Thoracic aorta (tissue), 2 donors: ENCODE data around the gene VSIG10. TPM values are rescaled to one million over a fixed set of nuclear protein-coding genes. Genes with fewer than 3 reads are reported as not detected.
"Not testable (repeated sequence)": the region's sequence is repeated elsewhere in the genome, so short reads cannot be mapped to it uniquely, and the experiment has no call there.

ENCODE experiments used
- ATAC-seq: fragments of 150-250 bp; one replicate; pipeline ENCODE4 v1.8.0; 2017; ENCODE audit warnings: low read depth; ENCODE audit not compliant: insufficient number of reproducible peaks, low FRiP score
- DNase-seq: peaks from one replicate; pipeline ENCODE4 v3.0.0-alpha.2; 2020; ENCODE audit warnings: low spot score
- H3K27ac ChIP-seq, 2 donors: fragments of 200-600 bp; sonication (generic); 1 replicate in 1 of 2; 2 replicates in 1 of 2; pipeline ENCODE4 v1.5.1; 2016; ENCODE audit warnings: mild to moderate bottlenecking in 2 of 2, moderate library complexity in 2 of 2
- H3K27me3 ChIP-seq: fragments of 200-600 bp; sonication (generic); replicated peaks from 2 replicates; pipeline ENCODE4 v1.6.0; 2016; ENCODE audit warnings: mild to moderate bottlenecking; ENCODE audit not compliant: insufficient read depth
- H3K36me3 ChIP-seq: fragments of 200-600 bp; sonication (generic); one replicate; pipeline ENCODE4 v1.5.1; 2016
- H3K4me1 ChIP-seq, 2 donors: fragments of 200-600 bp; sonication (generic); 1 replicate in 1 of 2; 2 replicates in 1 of 2; pipeline versions ENCODE4 v1.5.1 to v1.6.0; 2016; ENCODE audit warnings: low read depth in 2 of 2, mild to moderate bottlenecking in 1 of 2; ENCODE audit not compliant: control insufficient read depth in 1 of 2
- H3K4me3 ChIP-seq: fragments of 200-600 bp; sonication (generic); 2 replicates; pipeline ENCODE4 v1.5.1; 2016; ENCODE audit warnings: mild to moderate bottlenecking
- H3K9me3 ChIP-seq: fragments of 200-600 bp; sonication (generic); 2 replicates; pipeline ENCODE4 v1.5.1; 2016
- total RNA-seq, 2 donors: library from RNA; depleted of rRNA; stranded (reverse); fragments of >200 nt; gene quantifications; one replicate each; pipeline versions ENCODE4 v1.1.0 to v1.2.3, GENCODE V29; 2016
- TF ChIP-seq, protein P1 (sequence below): fragments of 200-600 bp; sonication (generic); IDR thresholded peaks from one replicate; pipeline ENCODE4 v1.5.1; 2019; ENCODE audit warnings: antibody characterized with exemption

Gene VSIG10
- total RNA-seq, 2 donors from 2014 or later: 13.0 to 21.9 TPM

DNA sequence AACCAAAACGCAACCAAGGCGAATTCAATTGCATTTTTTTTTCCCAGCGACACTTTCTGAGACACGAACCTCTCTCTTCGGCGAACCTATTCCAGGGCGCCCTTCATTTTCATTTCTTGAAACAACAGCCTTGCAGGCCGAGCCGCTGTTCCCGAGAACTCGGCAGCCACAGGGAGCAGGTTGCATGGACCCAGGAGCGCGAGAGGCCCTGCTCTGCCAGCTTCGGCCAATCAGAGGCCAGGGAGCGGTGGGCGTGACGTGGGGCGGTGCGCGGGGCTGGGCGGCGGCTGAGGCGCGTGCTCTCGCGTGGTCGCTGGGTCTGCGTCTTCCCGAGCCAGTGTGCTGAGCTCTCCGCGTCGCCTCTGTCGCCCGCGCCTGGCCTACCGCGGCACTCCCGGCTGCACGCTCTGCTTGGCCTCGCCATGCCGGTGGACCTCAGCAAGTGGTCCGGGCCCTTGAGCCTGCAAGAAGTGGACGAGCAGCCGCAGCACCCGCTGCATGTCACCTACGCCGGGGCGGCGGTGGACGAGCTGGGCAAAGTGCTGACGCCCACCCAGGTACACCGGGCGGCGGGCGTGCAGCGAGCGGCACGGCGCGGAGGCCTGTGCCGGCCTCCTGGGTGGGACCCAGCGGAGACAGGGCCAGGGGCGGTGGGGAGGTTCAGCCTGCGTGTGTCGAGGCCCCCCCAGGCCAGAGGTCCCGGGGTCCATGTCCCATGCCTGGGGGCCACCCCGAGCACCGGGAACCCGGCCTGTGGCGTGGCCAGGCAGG lies 32.2 kb upstream of the VSIG10 start, which contains the start of gene PEBP1:
TSS of gene PEBP1 (plus strand) at position 337 of the 771 bp plus-strand sequence. CDS start at position 423, 86 bp downstream.
- Histone ChIP-seq H3K27me3 (no peaks in the 10 kb centered on the region), H3K27ac (peak within 1 kb of the TSS; percentile 79 to 88), H3K4me3 (peak within 1 kb of the TSS; percentile 99), H3K9me3 (no peaks in the 10 kb centered on the region), H3K36me3 (peaks cover 20% of the 10 kb centered on the region), H3K4me1 (peaks cover 18 to 31% of the 10 kb centered on the region in 2 donors)
- peak; percentile 94 for ATAC-seq
- DNase-seq: peak; percentile 69
- TF ChIP-seq, protein P1, sequence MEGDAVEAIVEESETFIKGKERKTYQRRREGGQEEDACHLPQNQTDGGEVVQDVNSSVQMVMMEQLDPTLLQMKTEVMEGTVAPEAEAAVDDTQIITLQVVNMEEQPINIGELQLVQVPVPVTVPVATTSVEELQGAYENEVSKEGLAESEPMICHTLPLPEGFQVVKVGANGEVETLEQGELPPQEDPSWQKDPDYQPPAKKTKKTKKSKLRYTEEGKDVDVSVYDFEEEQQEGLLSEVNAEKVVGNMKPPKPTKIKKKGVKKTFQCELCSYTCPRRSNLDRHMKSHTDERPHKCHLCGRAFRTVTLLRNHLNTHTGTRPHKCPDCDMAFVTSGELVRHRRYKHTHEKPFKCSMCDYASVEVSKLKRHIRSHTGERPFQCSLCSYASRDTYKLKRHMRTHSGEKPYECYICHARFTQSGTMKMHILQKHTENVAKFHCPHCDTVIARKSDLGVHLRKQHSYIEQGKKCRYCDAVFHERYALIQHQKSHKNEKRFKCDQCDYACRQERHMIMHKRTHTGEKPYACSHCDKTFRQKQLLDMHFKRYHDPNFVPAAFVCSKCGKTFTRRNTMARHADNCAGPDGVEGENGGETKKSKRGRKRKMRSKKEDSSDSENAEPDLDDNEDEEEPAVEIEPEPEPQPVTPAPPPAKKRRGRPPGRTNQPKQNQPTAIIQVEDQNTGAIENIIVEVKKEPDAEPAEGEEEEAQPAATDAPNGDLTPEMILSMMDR: no peak

DNA sequence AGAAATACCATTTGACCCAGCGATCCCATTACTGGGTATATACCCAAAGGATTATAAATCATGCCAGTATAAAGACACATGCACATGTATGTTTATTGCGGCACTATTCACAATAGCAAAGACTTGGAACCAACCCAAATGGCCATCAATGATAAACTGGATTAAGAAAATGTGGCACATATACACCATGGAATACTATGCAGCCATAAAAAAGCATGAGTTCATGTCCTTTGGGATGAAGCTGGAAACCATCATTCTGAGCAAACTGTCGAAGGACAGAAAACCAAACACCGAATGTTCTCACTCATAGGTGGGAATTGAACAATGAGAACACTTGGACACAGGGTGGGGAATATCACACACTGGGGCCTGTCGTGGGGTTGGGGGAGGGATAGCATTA lies 25.6 kb upstream of the VSIG10 start:
- H3K4me1 ChIP-seq, DNase-seq, H3K36me3 ChIP-seq, ATAC-seq, H3K9me3 ChIP-seq, H3K4me3 ChIP-seq, H3K27me3 ChIP-seq, H3K27ac ChIP-seq: not testable (repeated sequence)

DNA sequence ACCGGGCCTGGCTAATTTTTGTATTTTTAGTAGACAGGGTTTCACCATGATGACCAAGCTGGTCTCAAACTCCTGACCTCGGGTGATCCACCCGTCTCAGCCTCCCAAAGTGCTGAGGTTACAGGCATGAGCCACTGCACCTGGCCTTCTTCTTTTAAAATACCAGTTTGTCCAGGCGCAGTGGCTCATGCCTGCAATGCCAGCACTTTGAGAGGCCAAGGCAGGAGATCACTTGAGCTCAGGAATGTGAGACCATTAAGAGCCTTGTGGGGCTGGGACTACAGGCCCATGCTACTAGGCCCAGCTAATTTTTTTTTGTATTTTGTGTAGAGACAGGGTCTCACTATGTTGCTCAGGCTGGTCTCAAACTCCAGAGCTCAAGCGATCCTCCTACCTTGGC lies 24.1 kb upstream of the VSIG10 start:
- H3K9me3 ChIP-seq: no peaks in the 10 kb centered on the region
- TF ChIP-seq, protein P1: no peak
- H3K4me3 ChIP-seq: no peak overlapping the region
- H3K27ac ChIP-seq: no peak overlapping the region
- DNase-seq: no peak
- no peaks in the 10 kb centered on the region for H3K27me3 ChIP-seq
- H3K4me1 ChIP-seq: no peaks in the 10 kb centered on the region
- H3K36me3 ChIP-seq: no peaks in the 10 kb centered on the region
- ATAC-seq: no peak

DNA sequence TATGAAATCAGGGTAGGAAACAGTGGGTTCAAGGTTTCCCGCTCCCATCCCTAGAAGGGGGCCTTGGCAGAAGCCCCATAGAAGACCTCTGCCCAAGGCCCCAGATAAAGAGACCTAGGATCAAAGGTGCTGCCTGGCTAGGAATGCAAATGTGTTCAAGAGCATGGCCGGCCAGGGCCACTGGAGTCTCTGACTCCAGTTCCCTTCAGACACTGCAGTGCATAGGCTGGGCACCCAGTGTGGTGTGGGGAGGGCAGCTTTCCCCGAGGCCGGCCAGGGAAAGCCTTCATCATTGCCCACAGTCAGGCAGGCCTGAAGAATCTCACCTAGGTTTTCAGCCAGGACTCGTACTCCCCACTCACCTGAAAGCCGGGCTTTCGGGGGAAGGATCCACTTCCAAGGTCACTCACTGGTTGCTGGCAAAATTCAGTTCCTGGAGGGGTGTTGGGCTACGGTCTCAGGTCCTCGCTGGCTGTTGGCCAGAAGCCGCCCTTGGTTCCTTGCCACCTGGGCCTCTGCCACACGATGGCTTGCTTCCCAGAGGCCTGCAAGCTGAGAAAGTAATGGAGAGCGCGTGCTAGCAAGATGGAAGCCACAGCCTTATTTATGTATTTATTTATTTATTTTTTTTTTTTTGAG lies 22.4 kb upstream of the VSIG10 start:
- DNase-seq: no peak
- no peaks in the 10 kb centered on the region for H3K4me1 ChIP-seq
- no peak for ATAC-seq

DNA sequence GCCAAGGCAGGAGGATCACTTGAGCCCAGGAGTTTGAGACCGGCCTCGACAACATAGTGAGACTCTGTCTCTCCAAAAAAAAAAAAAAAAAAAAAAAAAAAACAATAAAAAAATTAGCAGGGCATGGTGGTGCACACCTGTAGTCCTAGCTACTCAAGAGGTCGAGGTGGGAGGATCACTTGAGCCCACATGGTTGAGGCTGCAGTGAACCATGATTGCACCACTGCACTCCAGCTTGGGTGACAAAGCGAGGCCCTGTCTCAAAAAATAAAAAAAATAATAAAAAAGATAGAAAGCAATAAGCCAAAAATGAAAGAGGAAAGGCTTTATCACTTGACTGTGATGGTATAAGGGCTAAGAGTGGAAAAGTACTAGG lies 21.9 kb upstream of the VSIG10 start:
- ATAC-seq (no peak), DNase-seq (no peak)
- H3K27me3 ChIP-seq: no peaks in the 10 kb centered on the region
- H3K4me3 ChIP-seq: no peak overlapping the region
- H3K27ac ChIP-seq: no peak overlapping the region
- TF ChIP-seq, protein P1: no peak
- no peaks in the 10 kb centered on the region for H3K36me3 ChIP-seq
- no peaks in the 10 kb centered on the region for H3K4me1 ChIP-seq
- H3K9me3 ChIP-seq: no peaks in the 10 kb centered on the region

More for the DNA sequence above, 22.4 kb upstream of the VSIG10 start:
- Histone ChIP-seq H3K9me3 (no peaks in the 10 kb centered on the region), H3K27me3 (no peaks in the 10 kb centered on the region), H3K36me3 (no peaks in the 10 kb centered on the region), H3K27ac (no peak overlapping the region), H3K4me3 (no peak overlapping the region)
- TF ChIP-seq, protein P1: no peak
